Hepatocyte (in vitro differentiated cells): ENCODE measurements around the gene WDFY4. TPM values are rescaled to one million over a fixed set of nuclear protein-coding genes. Genes with fewer than 3 reads are reported as not detected.

Experiments used
- DNase-seq: peaks from one replicate; pipeline ENCODE4 v3.0.0-alpha.2; 2016; ENCODE audit warnings: low spot score
- H2AFZ ChIP-seq: fragments of 200-600 bp; sonication (generic); 2 replicates; pipeline ENCODE4 v1.6.0; 2016; ENCODE audit warnings: antibody characterized with exemption, mild to moderate bottlenecking
- H3K27ac ChIP-seq: fragments of 200-600 bp; sonication (generic); 2 replicates; pipeline ENCODE4 v1.5.1; 2016; ENCODE audit warnings: mild to moderate bottlenecking
- H3K27me3 ChIP-seq: fragments of 200-600 bp; sonication (generic); 2 replicates; pipeline ENCODE4 v1.6.1; 2016
- H3K36me3 ChIP-seq: fragments of 200-600 bp; sonication (generic); replicated peaks from 2 replicates; pipeline ENCODE4 v1.5.1; 2016; ENCODE audit warnings: low read depth; ENCODE audit not compliant: insufficient read depth
- H3K4me1 ChIP-seq: fragments of 200-600 bp; sonication (generic); 2 replicates; pipeline ENCODE4 v1.5.1; 2016; ENCODE audit warnings: mild to moderate bottlenecking, moderate library complexity; ENCODE audit not compliant: insufficient read depth
- H3K4me2 ChIP-seq: fragments of 200-600 bp; sonication (generic); 2 replicates; pipeline ENCODE4 v1.6.0; 2016
- H3K4me3 ChIP-seq: fragments of 200-600 bp; sonication (generic); 2 replicates; pipeline ENCODE4 v1.5.1; 2016; ENCODE audit warnings: mild to moderate bottlenecking
- H3K79me2 ChIP-seq: fragments of 200-600 bp; sonication (generic); 2 replicates; pipeline ENCODE4 v1.6.0; 2017; ENCODE audit warnings: mild to moderate bottlenecking
- H3K9me2 ChIP-seq: fragments of 200-600 bp; sonication (generic); replicated peaks from 2 replicates; pipeline ENCODE4 v1.6.0; 2017; ENCODE audit warnings: mild to moderate bottlenecking; ENCODE audit not compliant: insufficient read depth
- H3K9me3 ChIP-seq: fragments of 200-600 bp; sonication (generic); 2 replicates; pipeline ENCODE4 v1.5.1; 2016; ENCODE audit warnings: low read depth, mild to moderate bottlenecking
- H4K20me1 ChIP-seq: fragments of 200-600 bp; sonication (generic); 2 replicates; pipeline ENCODE4 v1.6.0; 2016; ENCODE audit warnings: mild to moderate bottlenecking; ENCODE audit not compliant: insufficient read depth, poor library complexity, severe bottlenecking
- EZH2 ChIP-seq: fragments of 200-600 bp; sonication (generic); IDR thresholded peaks from 2 replicates; pipeline ENCODE4 v1.6.1; 2016; ENCODE audit warnings: antibody characterized with exemption, mild to moderate bottlenecking, borderline replicate concordance
- EZH2phosphoT487 ChIP-seq: fragments of 200-600 bp; sonication (generic); IDR thresholded peaks from one replicate; pipeline ENCODE4 v1.6.1; 2018; ENCODE audit warnings: antibody characterized with exemption, mild to moderate bottlenecking, low read depth, moderate library complexity; ENCODE audit not compliant: unreplicated experiment, severe bottlenecking
- WGBS: methylation state at CpG from one replicate; pipeline ENCODE4 v1.1.6; 2016; ENCODE audit warnings: low lambda C conversion rate; ENCODE audit errors: missing lambda C conversion rate; 5-methylcytosine and 5-hydroxymethylcytosine counted together
- polyA plus RNA-seq: library from polyadenylated mRNA; unstranded; fragments of >200 nt; fragmentation: Nextera tagmentation; extraction: Ambion mirVana; gene quantifications from 2 replicates; pipeline ENCODE4 v1.2.1, GENCODE V29; 2016
- total RNA-seq: library from RNA; depleted of rRNA; stranded (reverse); fragments of >200 nt; gene quantifications from 2 replicates; pipeline ENCODE4 v1.2.3, GENCODE V29; 2014
- TF ChIP-seq, protein P1 (sequence below): fragments of 200-600 bp; sonication (generic); IDR thresholded peaks from 2 replicates; pipeline ENCODE4 v1.5.1; 2016; ENCODE audit warnings: antibody characterized with exemption, mild to moderate bottlenecking; ENCODE audit not compliant: poor library complexity

WDFY4 gene
- total and polyA plus RNA-seq, 2 experiments from 2014 or later: 0.43 to 0.91 TPM

GRCh38 chr10:48792121-48792520 lies 107.4 kb downstream of the WDFY4 start:
- WGBS: 83% methylated on average over 3 of the region's 3 CpGs

DNA sequence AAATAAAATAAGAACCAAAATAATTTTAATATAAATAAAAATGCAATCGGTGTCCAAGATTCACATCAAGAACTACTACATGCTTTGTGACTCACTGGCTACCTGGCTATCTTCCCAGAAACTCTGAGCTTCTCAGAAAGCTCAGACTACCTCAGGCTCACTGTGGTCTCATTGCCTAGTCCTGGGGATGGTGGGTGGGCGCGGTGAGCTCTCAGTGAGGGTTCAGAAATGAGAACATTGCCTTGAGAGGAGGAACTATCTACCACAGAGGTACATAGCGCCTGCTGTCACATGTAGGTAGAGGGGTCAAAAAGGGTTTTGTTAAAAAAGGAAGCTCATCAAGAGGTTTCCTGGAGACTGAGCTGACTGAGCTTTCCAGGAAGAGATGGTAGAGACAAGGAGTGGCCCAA lies 108.0 kb downstream of the WDFY4 start:
- Histone ChIP-seq H3K9me3 (no peaks in the 10 kb centered on the region), H3K4me3 (no peak overlapping the region), H3K4me1 (no peaks in the 10 kb centered on the region), H3K79me2 (no peaks in the 10 kb centered on the region), H3K9me2 (no peaks in the 10 kb centered on the region), H3K36me3 (no peaks in the 10 kb centered on the region), H2AFZ (no peak overlapping the region), H3K27ac (no peak overlapping the region), H3K27me3 (peaks cover 17% of the 10 kb centered on the region), H4K20me1 (no peaks in the 10 kb centered on the region), H3K4me2 (no peak overlapping the region)
- TF ChIP-seq, protein P1, sequence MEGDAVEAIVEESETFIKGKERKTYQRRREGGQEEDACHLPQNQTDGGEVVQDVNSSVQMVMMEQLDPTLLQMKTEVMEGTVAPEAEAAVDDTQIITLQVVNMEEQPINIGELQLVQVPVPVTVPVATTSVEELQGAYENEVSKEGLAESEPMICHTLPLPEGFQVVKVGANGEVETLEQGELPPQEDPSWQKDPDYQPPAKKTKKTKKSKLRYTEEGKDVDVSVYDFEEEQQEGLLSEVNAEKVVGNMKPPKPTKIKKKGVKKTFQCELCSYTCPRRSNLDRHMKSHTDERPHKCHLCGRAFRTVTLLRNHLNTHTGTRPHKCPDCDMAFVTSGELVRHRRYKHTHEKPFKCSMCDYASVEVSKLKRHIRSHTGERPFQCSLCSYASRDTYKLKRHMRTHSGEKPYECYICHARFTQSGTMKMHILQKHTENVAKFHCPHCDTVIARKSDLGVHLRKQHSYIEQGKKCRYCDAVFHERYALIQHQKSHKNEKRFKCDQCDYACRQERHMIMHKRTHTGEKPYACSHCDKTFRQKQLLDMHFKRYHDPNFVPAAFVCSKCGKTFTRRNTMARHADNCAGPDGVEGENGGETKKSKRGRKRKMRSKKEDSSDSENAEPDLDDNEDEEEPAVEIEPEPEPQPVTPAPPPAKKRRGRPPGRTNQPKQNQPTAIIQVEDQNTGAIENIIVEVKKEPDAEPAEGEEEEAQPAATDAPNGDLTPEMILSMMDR: no peak
- TF ChIP-seq EZH2 (no peak), EZH2phosphoT487 (no peak)
- 93% methylated on average over 4 of the region's 4 CpGs for WGBS
- no peak for DNase-seq

More at GRCh38 chr10:48792121-48792520, 107.4 kb downstream of the WDFY4 start:
- Histone ChIP-seq H3K9me2 (no peaks in the 10 kb centered on the region), H3K27me3 (peaks cover 17% of the 10 kb centered on the region), H3K9me3 (no peaks in the 10 kb centered on the region), H3K4me2 (no peak overlapping the region), H3K4me1 (no peaks in the 10 kb centered on the region), H3K4me3 (no peak overlapping the region), H2AFZ (no peak overlapping the region), H3K36me3 (no peaks in the 10 kb centered on the region), H3K79me2 (no peaks in the 10 kb centered on the region), H4K20me1 (no peaks in the 10 kb centered on the region), H3K27ac (no peak overlapping the region)
- no peak for DNase-seq
- TF ChIP-seq EZH2phosphoT487: no peak
- no peak for TF ChIP-seq EZH2
- TF ChIP-seq, protein P1: no peak

DNA sequence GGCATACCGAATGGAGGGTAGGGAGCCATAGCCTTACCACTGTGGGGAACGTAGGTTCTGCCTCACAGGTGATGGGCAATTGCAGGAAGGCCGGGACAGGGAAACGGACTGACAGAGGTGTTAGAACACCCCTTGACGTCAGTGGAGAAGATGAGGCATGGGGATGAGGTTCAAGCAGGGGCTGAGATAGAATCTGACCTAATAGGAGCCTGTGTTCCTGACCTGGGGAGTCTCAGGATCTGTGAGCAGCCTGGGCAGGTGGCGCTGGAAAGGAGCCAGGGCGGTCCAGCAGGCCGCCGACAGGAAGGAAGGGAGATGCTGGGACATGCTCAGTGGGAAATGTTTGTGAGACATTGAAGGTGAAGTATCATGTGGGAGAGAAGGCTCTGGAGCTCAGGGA lies 109.4 kb downstream of the WDFY4 start:
- H3K4me3 ChIP-seq: no peak overlapping the region
- no peaks in the 10 kb centered on the region for H4K20me1 ChIP-seq
- no peaks in the 10 kb centered on the region for H3K36me3 ChIP-seq
- WGBS: 92% methylated on average over 9 of the region's 9 CpGs
- H3K4me2 ChIP-seq: no peak overlapping the region
- H3K9me2 ChIP-seq: no peaks in the 10 kb centered on the region
- H3K27me3 ChIP-seq: peaks cover 17% of the 10 kb centered on the region
- H3K9me3 ChIP-seq: no peaks in the 10 kb centered on the region
- no peak overlapping the region for H3K27ac ChIP-seq
- H2AFZ ChIP-seq: no peak overlapping the region
- H3K79me2 ChIP-seq: no peaks in the 10 kb centered on the region
- DNase-seq: no peak
- TF ChIP-seq, protein P1: no peak
- TF ChIP-seq EZH2 (no peak), EZH2phosphoT487 (no peak)
- no peaks in the 10 kb centered on the region for H3K4me1 ChIP-seq
